Stimulated activated naive CD8-positive, alpha-beta T cell treated with anti-CD3 and anti-CD28 coated beads, Interleukin-15, Interleukin-2, amounts not matched to agents 100 U/mL and 50 U/mL, for 24 hours (primary cell): ENCODE results near the gene PTPRG.
"Not testable (repeated sequence)": the region's sequence is repeated elsewhere in the genome, so short reads cannot be mapped to it uniquely, and the experiment has no call there.

Source experiments
- ATAC-seq: fragments of 150-1000 bp; cut with Tn5 transposase; one replicate; pipeline ENCODE4 v1.10.0; 2021
- DNase-seq: peaks from one replicate; pipeline ENCODE4 v3.0.0; 2021

PTPRG gene

DNA sequence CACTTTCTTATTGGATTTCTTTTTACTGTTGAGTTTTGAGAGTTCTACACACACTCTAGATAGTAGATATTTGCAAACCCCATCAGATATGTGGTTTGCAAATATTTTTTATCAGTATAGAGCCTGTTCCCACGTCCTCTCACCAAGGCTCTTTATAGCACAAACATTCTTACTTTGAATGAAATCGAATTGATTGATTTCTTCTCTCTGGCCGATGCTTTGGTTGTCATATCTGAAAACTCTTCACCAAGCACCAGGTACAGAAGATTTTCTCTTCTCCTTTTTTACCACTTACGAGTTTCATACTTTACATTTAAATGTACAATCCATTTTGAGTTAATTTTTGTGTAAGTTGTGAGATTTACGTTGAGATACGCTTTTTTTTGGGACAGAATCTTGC, 163.4 kb downstream of the PTPRG start:
- ATAC-seq (no peak), DNase-seq (no peak)

DNA sequence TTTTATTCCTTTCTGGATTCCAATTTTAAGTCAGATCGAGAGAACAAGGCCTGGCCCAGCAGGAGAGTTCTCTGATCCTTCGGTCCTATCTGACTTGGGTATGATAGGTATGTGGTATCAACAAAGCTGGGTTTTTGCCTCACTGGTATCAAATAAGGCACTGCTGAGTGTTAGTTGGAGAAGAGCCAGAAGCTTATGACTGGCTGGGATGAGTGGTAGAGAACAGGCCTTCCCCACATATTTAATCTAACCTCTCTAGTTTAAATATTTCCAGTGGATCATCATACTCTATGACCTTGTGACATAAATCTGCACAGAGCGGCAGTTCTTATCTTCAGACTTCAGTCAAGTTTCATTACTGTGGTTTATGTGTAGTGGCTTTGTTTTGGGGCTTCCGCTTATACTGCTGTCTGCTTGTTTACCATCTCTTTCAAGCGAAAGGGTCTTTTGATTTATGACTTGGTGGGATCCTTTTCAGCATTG, 164.5 kb downstream of the PTPRG start:
- ATAC-seq, result no peak
- DNase-seq, result no peak

DNA sequence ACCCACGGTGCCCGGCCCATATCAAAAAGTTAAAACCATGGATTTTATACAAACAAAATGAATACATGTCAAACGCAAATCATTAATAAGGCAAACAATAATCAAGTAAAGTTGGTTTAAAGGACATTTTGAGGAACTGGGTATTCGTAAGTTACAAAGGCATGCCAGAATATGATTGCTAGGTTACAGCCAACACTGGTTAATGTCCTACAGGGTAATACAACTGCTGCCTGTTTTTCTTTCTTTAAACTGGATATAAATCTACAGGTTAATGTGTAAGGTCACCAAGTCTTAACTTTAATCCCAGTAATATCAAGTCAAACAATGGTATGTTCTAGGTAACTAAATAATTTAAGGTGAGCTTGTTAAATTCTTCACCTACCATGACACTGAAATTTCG, 166.1 kb downstream of the PTPRG start:
- DNase-seq, result no peak
- ATAC-seq, result no peak

DNA sequence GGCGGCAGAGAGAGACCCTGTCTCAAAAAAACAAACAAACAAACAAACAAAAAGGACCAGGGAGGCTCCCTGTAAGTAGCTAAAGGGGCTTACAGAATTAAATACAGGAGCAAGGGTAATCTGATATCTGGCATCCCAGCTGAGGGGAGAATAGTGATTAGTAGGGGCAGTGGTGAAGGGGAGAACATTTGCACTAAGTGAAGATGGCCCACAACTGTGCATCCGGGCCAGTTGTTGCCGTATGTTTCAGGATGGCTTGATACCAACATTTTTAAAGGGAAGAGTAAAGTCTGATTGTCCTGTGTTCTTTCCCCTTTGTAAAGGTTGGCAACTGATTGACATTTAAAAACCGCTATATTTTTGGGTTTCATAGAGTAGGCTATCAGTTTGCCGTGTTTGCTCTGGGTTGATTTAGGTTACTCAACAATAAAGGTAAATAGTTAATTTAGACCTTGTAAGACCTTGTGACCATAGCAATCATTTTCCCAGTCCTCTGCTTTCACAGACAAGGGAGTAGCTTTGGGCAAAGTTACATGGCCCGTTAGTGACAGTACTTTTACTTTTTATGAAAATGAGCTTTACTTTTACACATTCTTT, 167.8 kb downstream of the PTPRG start:
- DNase-seq, result no peak
- no peak for ATAC-seq

DNA sequence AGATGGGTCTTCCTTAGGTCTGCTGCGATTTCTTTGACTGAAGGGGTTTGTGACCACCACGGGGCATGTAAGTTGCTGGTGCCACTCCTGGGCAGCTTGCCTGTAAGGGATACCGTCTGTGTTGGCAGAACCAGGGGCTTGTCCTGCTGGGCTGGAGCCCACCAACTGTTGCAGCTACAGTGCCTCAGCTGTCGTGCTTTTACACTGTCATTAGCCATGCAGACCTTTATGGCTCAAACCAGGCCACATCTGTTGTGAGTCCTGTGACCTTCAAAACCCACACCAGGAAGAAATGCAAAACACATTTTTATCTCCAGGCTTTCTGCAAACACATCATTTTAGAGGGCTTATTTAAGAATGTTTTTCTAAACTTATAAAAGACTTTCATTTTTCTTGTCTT, 168.7 kb downstream of the PTPRG start:
- DNase-seq (no peak), ATAC-seq (no peak)

DNA sequence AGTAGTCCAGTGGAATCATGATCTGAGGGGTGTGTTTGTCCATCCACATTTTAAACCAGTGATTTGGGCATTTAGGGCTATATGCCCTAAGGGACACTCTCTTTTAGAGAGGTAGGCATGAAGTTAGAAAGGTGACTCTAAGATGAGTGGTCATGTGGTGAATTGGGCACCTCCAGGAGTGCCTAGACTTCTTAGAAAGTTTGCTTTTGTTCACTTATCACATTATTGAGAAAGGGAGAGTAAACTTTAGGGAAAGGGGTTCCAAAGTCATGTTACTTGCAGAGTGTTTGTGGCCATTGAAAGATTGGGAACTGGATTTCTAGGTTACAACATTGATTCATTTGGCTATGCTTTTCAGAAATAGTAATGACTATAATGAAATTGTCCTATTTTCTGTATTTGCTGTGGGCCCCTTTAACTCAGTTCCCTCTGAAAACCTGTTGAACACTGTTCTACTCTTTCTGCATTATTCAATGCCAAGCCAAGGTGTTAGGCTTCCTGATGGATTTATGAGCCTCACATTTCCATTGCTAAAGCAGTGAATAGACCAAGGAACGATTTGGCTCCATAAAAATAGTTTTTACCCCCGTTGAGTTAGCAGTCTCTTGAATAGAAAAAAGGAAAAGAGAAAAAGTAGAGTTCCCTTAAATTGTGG, 169.3 kb downstream of the PTPRG start:
- DNase-seq, result no peak
- ATAC-seq, result no peak

DNA sequence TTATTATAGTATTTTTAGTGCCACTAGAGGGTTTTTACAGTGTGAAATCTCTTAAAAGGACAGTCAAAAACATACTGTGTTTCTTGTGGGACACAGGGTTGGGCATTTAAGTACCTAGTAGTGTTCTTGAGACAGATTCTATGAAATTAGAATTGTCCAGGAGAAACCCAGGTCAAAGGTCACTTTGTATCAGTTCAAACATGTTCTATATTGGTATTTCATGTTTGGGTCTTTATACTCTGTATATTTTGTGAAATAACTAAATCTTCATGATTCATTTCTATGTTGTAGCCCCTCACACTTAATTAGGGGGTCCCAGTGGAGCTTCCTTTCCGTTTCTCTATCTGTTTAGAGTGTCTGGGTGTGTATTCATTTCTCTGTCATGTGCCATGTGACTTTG, 171.6 kb downstream of the PTPRG start:
- ATAC-seq (no peak), DNase-seq (no peak)

DNA sequence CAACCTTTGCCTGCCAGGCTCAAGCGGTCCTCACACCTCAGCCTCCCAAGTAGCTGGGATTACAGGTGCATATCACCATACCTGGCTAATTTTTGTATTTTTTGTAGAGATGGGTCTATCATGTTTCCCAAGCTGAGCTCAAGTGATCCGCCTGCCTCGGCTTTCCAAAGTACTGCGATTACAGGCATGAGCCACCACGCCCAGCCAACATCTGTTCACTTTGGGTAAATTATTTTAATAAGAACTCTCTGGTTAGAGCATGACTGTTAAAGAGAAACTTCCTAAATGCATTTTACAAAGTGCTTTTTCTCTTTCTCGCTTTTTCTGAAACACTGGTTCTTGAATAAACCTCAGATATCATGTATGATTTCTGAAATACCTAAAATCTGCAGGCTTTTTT, 172.5 kb downstream of the PTPRG start:
- DNase-seq (no peak), ATAC-seq (no peak)

DNA sequence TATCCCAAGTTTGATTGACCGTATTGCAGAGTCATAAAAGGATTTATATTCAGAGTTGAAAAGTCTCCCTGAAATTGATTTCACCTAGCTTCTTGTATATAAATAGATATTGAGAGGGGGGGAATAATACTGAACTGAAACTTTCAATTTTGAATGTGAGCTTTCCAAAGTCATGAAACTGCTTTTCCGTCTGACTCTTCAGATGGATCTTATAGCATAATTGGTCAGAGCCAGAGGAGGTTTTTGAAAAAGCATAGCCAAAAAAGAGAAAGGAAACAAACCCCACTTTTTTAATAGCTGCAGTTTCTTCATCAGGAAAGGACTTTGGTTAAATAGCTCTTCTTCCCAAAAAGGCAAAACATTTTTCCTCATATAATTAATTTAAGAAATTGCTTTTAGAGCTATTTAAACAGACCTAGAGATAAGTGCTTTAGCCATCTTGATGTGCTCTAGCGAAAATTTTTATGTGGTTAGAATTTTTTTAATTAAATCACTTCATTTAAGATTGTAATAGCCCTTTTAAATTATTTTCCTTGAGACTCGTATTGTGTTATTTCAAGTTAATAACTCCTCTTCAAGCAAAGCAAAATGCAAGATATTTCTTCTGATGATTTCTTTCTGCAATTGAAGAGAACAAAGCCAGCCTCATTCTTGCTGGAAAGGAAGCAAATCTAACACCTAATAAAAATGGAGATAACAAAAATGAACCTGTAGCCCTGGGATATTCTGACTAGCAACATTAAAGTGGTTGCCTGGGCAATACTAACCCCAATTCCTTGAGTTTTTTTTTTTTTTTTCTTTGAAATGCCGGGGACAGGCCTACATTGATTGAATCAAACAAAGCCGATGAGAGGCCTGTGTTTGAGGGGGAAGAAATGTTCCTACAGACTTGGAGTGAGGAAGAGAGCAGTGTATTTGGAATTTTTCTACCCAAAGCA, 173.6 kb downstream of the PTPRG start:
- DNase-seq, result no peak
- ATAC-seq, result no peak

DNA sequence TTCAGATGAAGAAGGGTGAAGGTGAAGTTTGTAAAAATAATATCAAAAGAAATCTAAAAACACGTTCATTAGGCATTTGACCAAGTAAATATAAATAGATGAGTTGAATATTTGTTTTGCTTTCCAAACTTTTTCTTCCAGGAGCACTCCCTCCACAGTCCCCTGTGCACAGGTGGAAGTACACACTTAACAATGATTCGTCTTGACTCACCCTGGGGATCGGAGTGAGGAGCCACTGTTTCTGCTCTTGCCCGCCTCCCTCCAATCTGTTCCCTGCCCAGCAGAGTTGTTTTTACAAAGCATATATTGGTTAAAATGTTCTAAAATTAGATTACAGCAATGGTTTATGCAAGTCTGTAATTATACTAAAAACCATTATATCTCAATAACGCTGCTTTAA, 175.1 kb downstream of the PTPRG start:
- DNase-seq, result no peak
- ATAC-seq, result no peak

DNA sequence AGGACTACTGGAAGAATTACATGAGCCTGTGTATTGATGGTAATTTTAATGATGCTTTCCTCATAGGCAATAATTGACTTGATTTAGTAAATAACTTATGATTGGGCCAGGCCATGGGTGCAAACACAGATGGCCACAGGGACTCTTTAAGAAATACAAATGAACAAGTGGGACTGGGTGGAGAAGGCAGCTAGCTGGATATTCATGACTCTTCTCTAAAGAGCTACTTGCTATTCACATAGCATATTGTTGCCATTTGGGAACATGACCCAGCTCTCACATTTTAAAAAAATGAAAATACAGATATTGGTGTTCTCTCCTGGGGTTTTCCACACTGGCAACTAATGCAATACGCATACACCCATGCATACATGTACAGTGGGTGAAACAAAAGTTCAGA, 178.3 kb downstream of the PTPRG start:
- ATAC-seq, result no peak
- DNase-seq, result no peak

DNA sequence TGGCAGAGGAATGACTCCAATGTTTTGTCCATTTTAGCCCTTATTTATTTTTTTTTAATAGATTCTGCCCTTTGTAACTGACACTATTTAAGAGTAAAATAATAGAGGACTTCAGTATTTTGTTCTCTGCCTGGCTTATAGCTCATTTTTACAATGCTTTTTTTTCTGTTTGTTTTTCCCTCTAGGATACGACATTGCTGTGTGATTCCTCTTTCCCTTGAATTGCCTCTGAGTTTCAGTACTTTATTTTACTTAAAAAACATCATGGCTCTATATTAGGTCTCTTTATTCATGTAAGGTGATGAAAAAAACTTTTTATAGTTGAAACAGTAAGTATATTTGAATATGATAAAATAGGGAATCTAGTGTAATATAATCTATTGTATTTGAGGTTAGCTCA, 179.1 kb downstream of the PTPRG start:
- DNase-seq, result no peak
- ATAC-seq, result no peak

DNA sequence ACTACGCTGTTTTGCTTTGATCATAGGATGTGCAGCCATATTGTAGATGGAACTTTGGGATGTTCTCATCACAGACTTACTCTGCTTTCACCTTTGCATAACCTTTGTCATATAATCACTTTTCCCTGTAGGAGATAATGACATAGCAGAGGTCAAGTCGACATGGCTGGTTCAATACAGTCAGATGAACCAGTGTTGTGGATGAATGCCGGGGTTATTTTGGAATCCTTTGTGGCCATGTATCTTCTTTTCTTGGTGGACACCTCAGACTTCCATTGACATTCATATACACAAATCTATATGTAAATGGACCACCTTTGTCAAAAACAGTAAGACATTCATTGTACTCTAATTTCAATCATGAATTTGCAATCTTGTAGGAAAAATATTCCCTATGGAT, 180.2 kb downstream of the PTPRG start:
- ATAC-seq (no peak), DNase-seq (no peak)

DNA sequence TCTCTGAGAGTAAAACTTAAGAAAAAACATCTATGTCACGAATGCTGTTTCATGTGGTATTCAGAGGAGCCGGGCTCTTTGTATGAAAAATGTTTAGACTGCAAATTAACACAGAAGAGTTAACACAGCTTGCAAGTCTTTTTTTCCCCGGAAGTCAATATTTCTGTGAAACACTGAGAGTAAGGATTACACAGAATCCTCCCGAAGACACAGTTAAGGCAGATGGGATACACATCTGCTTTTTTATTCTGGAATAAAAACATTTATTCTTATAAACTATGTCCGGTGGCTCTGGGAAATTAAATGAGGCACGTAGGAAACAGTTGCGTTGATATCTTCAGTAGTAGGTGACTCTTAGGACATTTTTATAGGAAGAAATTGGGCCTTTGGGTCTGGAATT, 180.6 kb downstream of the PTPRG start:
- ATAC-seq (no peak), DNase-seq (no peak)

DNA sequence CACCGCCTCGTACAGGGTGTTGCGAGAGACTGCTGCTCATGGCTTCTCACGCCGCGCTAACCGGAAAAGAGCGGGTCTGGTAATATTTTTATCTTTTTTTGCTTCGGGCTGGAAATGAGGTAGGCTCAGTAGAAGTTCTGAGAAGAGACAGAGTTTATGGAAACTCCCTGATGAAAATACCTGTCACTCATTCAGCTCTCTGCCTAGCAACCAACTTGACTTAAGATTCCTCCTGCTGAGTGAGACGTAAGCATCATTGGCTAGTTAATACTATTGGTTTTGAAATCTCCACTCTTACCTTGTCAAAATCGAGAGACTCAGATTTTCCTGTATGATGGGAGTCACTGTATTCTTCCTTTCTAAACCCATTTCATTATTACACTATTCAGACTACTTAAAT, 181.7 kb downstream of the PTPRG start:
- DNase-seq (no peak), ATAC-seq (no peak)

DNA sequence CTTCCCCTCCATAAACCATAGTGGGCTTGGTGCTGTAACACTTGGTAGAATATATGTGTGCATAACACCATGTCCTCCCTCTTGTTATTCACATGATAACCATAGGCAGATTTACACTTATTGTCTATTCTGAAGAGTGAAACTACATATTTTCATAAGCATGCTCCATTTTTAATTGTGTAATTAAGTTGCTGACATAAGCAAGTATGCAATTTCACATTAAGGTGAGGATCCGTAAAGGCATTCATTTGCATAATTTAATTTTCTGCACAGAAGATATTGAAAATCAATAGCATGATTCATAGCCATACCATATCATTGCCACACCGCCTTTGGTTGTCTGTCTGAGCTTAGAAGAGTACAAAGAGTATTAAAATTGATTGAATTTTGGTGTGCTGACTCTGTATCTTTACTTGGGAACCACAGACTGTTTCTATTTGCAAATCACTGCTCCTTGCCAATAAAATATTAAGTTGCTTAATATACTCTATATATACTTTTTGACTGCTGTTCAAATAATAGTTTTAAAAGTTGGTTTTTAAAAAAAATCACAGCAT, 182.4 kb downstream of the PTPRG start:
- no peak for DNase-seq
- no peak for ATAC-seq

DNA sequence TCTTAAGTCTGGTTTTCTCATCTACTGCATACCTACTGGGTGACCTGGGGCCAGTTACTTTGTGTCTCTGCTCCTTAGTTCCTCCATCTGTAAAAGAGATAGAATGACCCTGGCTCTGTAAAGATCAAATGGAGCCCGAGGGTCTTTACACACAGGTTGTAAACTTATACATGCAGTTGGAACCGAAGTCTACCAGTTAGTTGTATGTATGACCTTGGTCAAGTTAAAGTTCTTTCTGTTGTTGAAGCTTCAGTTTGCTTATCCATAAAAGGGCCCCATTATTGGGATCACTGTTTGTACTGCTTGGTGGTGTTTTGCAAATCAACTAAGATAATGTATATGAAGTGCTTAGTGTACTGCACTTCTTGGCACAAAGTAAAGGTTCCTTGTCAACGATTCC, 186.9 kb downstream of the PTPRG start:
- DNase-seq, result no peak
- no peak for ATAC-seq

DNA sequence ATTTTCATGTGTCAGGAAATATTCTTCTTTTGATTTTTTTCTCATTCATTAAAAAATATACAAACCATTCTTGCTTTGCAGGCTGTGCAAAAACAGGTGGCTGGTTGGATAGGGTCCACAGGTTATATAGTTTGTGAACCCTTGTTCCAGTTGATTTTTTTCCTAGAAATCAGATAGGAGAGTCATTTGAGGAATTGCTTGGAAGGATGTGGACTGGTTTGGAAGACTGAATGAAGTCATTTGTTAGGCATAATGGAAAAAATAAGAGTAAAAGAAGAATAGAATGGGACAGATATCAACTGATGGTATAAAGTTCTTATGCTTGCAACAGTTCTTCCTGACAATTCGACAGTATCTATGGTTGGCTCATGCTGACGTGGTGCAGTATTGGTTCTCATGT, 189.4 kb downstream of the PTPRG start:
- no peak for ATAC-seq
- no peak for DNase-seq

DNA sequence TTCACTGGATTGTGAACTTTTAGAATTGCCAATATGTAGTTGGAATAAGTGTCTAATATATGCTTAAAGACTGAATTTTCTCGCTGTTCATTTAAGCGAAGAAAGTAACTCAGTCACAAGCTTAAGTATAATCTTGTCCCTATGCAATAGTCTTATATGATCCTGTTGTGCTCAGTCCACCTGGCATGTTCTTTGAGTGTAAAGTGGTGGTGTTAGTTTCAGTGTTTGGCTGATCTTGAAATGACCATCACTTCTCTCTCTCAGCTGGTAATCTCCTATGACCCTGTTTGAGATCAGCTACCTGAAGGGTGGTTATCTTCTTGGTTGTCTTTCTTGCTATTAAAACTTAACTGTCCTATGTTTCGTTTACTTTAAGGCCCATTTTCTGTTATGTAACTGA, 197.5 kb downstream of the PTPRG start:
- ATAC-seq (no peak), DNase-seq (no peak)

DNA sequence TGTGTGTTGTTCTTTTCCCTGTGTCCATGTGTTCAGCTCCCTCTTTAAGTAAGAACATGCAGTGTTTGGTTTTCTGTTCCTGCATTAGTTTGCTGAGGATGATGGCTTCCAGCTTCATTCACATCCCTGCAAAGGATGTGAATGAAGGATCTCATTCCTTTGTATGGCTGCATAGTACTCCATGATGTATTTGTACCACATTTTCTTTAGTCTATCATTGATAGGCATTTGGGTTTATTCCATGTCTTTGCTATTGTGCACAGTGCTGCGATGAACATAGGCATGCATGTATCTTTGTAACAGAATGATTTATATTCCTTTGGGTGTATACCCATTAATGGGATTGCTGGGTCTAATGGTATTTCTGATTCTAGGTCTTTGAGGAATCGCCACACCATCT, 199.4 kb downstream of the PTPRG start:
- not testable (repeated sequence) for DNase-seq, ATAC-seq

DNA sequence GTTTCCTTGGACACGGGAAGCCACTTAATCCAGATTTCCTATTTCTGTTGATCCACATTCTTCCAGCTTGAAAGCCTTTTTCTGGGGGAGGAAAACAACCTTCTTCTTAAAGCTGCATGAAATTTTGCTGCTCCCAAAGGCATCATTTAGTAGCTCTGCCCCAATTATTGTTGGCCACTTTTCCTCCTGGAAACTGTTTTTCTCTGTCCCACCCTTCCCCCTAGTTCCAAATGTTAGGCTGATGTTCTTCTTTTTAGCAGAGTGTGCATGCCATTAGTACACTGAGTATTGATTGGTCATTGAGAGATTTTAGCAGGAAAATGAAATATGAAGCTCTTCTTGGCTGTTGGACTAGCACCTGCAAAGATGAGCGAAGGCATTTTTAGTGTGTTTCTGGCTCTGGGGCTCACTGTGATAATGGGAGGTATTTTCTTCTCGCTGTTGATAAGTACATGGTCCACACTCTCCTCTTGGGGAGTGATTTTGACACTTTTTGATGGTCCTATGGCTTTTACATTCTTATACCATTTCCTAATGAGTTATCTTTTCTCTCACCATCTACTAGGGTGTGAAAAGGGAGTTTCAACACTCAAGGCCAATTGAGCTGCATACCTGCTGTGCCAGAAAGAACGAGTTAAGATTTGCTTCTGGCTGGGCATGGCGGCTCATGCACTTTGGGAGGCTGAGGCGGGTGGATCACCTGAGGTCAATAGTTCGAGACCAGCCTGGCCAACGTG, 200.5 kb downstream of the PTPRG start:
- ATAC-seq (no peak), DNase-seq (no peak)

DNA sequence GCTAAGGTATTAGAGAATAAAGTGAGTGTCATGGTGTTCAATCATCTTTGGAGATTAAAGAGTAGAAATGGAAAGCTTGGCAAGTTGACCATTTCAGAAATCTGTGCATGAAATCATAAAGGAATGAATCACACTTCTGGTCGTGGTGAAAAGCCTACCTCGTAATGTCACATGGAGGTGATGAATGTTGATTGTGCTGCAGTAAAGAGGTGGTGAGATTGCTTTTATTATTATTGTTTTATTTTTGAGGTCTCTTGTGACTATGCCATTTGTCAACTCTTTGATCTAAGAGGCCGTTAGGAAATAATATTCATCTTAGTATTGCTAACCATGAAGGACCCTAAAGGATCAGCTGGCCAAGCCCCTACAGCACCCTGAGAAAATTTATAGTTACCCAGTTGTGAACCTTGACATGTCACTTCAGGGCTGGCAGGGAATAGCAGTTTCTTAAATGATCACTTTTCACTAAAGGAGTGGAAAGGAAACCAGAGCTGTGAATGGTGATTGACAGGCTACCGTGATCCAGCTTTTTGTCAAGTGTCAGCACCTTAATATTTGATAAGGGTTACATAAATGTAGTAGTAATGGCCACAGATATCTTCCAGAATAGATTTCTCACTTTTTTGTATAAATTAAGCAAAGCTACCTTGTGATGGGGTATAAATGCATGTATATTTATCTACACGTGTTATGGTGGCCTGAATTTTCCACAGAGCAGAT, 203.9 kb downstream of the PTPRG start:
- DNase-seq, result no peak

More for the DNA sequence above, 203.9 kb downstream of the PTPRG start:
- no peak for ATAC-seq
